K562 (cell line): ENCODE data around the gene HOTAIR.

Source experiments
- ASH1L ChIP-seq: fragments of 450-650 bp; IDR thresholded peaks from 2 replicates; pipeline ENCODE4 v1.6.1; 2018; ENCODE audit warnings: borderline replicate concordance, mild to moderate bottlenecking, low read depth; ENCODE audit not compliant: partially characterized antibody
- E2F5 ChIP-seq: sonication (generic); formaldehyde crosslinking; IDR thresholded peaks from 2 replicates; pipeline ENCODE4 v1.8.0; 2022; ENCODE audit warnings: mild to moderate bottlenecking, missing genetic modification reagents
- ETS2 ChIP-seq: IDR thresholded peaks from 2 replicates; pipeline ENCODE4 v1.6.1; 2016; ENCODE audit warnings: borderline replicate concordance, missing genetic modification characterization, mild to moderate bottlenecking, moderate library complexity, missing compliant biosample characterization; ENCODE audit not compliant: poor library complexity, severe bottlenecking
- ETV6 ChIP-seq, 3 experiments: fragments of 150-350 bp in 1 of 3; sonication (generic) in 1 of 3; formaldehyde crosslinking in 1 of 3; IDR thresholded peaks; 2 replicates each; pipeline versions ENCODE4 v1.6.1 to v1.8.0; 2014 to 2022; ENCODE audit warnings: borderline replicate concordance in 2 of 3, low read depth in 2 of 3, antibody characterized with exemption in 1 of 3, low read length in 1 of 3, mild to moderate bottlenecking in 1 of 3, missing genetic modification reagents in 1 of 3
- GATAD2A ChIP-seq: fragments of 450-650 bp; IDR thresholded peaks from 2 replicates; pipeline ENCODE4 v1.6.1; 2017
- JUND ChIP-seq, 2 experiments: IDR thresholded peaks; 2 replicates in 1 of 2; 3 replicates in 1 of 2; pipeline ENCODE4 v1.6.1; 2011; ENCODE audit warnings: borderline replicate concordance in 2 of 2, low read depth in 2 of 2, low read length in 2 of 2, improper control_type of control experiment in 1 of 2, missing biosample characterization in 1 of 2, missing genetic modification characterization in 1 of 2, missing genetic modification reagents in 1 of 2
- POLR2A ChIP-seq: fragments of 450-650 bp; conservative IDR thresholded peaks from 2 replicates; pipeline ENCODE4 v1.6.1; 2016
- RFX5 ChIP-seq: IDR thresholded peaks from 2 replicates; pipeline ENCODE4 v1.6.1; 2011; ENCODE audit warnings: low read depth, mild to moderate bottlenecking, improper control_type of control experiment, low read length
- SIN3A ChIP-seq, 2 experiments: fragments of 150-350 bp in 1 of 2; IDR thresholded peaks; 2 replicates each; pipeline ENCODE4 v1.6.1; 2011 to 2016; ENCODE audit warnings: borderline replicate concordance in 2 of 2, low read depth in 2 of 2, low read length in 2 of 2, mild to moderate bottlenecking in 2 of 2, moderate library complexity in 2 of 2; ENCODE audit not compliant: control insufficient read depth in 1 of 2
- TCF7L2 ChIP-seq: fragments of 150-350 bp; IDR thresholded peaks from 2 replicates; pipeline ENCODE4 v1.6.1; 2016; ENCODE audit warnings: low read depth, mild to moderate bottlenecking, low read length, moderate library complexity
- ZNF280B ChIP-seq: fragments of 250-450 bp; sonication (Bioruptor Pico); IDR thresholded peaks from 2 replicates; pipeline ENCODE4 v1.5.1; 2021; ENCODE audit warnings: mild to moderate bottlenecking

- TF ChIP-seq RFX5 (no peak), ASH1L (no peak), ZNF280B (CRISPR knock-in tag) (no peak), E2F5 (no peak), ETV6 (IDR thresholded peaks at IDR 0.05; ENCODE audit: borderline replicate concordance in 1 of 2, low read depth in 2 of 2, low read length in 1 of 2) (no peak), ETV6 (CRISPR knock-in tag; IDR thresholded peaks at IDR 0.05; ENCODE audit: borderline replicate concordance) (no peak), ETS2 (tag) (no peak), GATAD2A (no peak), TCF7L2 (no peak), JUND (IDR thresholded peaks at IDR 0.05; ENCODE audit: borderline replicate concordance, low read depth, low read length) (no peak), JUND (tag; IDR thresholded peaks at IDR 0.05; ENCODE audit: borderline replicate concordance, low read depth, low read length) (no peak), POLR2A (no peak), SIN3A (IDR thresholded peaks at IDR 0.05; ENCODE audit: borderline replicate concordance in 2 of 2, control insufficient read depth in 1 of 2, low read depth in 2 of 2, low read length in 2 of 2) (no peak)
Observed at GRCh38 chr12:54016051-54016450, 41.3 kb upstream of the HOTAIR start.
